GM12878 (cell line): ENCODE results near the gene PPARA.

Experiments
- CREM ChIP-seq: IDR thresholded peaks from 2 replicates; pipeline ENCODE4 v1.6.1; 2014; ENCODE audit warnings: antibody characterized with exemption, low read depth
- EP300 ChIP-seq, 2 experiments: fragments of 150-350 bp in 1 of 2; IDR thresholded peaks; 2 replicates each; pipeline ENCODE4 v1.6.1; 2011 to 2012; ENCODE audit warnings: low read depth in 2 of 2, low read length in 2 of 2, borderline replicate concordance in 1 of 2, improper control_type of control experiment in 1 of 2, inconsistent platforms in 1 of 2; ENCODE audit not compliant: control insufficient read depth in 1 of 2
- KDM1A ChIP-seq: fragments of 200-600 bp; sonication (generic); IDR thresholded peaks from 2 replicates; pipeline ENCODE4 v1.6.1; 2016; ENCODE audit warnings: borderline replicate concordance
- MAX ChIP-seq: IDR thresholded peaks from 2 replicates; pipeline ENCODE4 v1.6.1; 2012; ENCODE audit warnings: low read depth, low read length, improper control_type of control experiment
- NRF1 ChIP-seq: conservative IDR thresholded peaks from 2 replicates; pipeline ENCODE4 v1.6.1; 2011; ENCODE audit warnings: mild to moderate bottlenecking, low read depth, low read length, improper control_type of control experiment
- ZBTB4 ChIP-seq: fragments of 450-650 bp; formaldehyde crosslinking; IDR thresholded peaks from 2 replicates; pipeline ENCODE4 v1.4.0; 2022; ENCODE audit warnings: mild to moderate bottlenecking, moderate library complexity
- TF ChIP-seq, protein P1 (sequence below), 3 experiments: IDR thresholded peaks in 2 of 3; conservative IDR thresholded peaks in 1 of 3; 2 replicates each; pipeline ENCODE4 v1.5.1; 2011; ENCODE audit warnings: low read depth in 3 of 3, low read length in 3 of 3, mild to moderate bottlenecking in 3 of 3, control low read depth in 2 of 3, moderate library complexity in 2 of 3, inconsistent platforms in 1 of 3, mixed read lengths in 1 of 3; ENCODE audit not compliant: control insufficient read depth in 2 of 3, insufficient read depth in 1 of 3; ENCODE audit errors: extremely low read depth in 1 of 3

GRCh38 chr22:46135611-46136485 is 14.5 kb upstream of the PPARA start:
- no peak for TF ChIP-seq MAX
- no peak for TF ChIP-seq ZBTB4 (CRISPR knock-in tag)
- no peak for TF ChIP-seq EP300 (IDR thresholded peaks at IDR 0.05; ENCODE audit: borderline replicate concordance in 1 of 2, control insufficient read depth in 1 of 2, low read depth in 2 of 2, low read length in 2 of 2)
- no peak for TF ChIP-seq CREM
- TF ChIP-seq KDM1A, result no peak
- no peak for TF ChIP-seq NRF1
- TF ChIP-seq, protein P1, sequence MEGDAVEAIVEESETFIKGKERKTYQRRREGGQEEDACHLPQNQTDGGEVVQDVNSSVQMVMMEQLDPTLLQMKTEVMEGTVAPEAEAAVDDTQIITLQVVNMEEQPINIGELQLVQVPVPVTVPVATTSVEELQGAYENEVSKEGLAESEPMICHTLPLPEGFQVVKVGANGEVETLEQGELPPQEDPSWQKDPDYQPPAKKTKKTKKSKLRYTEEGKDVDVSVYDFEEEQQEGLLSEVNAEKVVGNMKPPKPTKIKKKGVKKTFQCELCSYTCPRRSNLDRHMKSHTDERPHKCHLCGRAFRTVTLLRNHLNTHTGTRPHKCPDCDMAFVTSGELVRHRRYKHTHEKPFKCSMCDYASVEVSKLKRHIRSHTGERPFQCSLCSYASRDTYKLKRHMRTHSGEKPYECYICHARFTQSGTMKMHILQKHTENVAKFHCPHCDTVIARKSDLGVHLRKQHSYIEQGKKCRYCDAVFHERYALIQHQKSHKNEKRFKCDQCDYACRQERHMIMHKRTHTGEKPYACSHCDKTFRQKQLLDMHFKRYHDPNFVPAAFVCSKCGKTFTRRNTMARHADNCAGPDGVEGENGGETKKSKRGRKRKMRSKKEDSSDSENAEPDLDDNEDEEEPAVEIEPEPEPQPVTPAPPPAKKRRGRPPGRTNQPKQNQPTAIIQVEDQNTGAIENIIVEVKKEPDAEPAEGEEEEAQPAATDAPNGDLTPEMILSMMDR (IDR thresholded peaks at IDR 0.05 in 2 of 3, conservative IDR thresholded peaks at IDR 0.05 in 1 of 3; ENCODE audit: control insufficient read depth in 2 of 3, extremely low read depth in 1 of 3, insufficient read depth in 1 of 3, low read depth in 3 of 3, low read length in 3 of 3), result no peak
